ENCODE results near the gene SYNJ1.
"Not testable (repeated sequence)": the region's sequence is repeated elsewhere in the genome, so short reads cannot be mapped to it uniquely, and the experiment has no call there.

- not testable (repeated sequence) for TF ChIP-seq CTCF, EP300 (IDR thresholded peaks at IDR 0.05)
Observed at GRCh38 chr21:32661026-32661782, 66.6 kb downstream of the SYNJ1 start.

Measured in tibial nerve (tissue), 4 donors.